ENCODE results near the gene SIRPG.

SIRPG gene

GRCh38 chr20:1627200-1627550, 30.4 kb downstream of the SIRPG start:
- no peaks in the 10 kb centered on the region for H3K27me3 ChIP-seq (replicated peaks)
- no peak overlapping the region for H3K27ac ChIP-seq

GRCh38 chr20:1626528-1627199, 30.9 kb downstream of the SIRPG start:
- no peaks in the 10 kb centered on the region for H3K27me3 ChIP-seq (replicated peaks)
- H3K4me3 ChIP-seq (ENCODE audit: low read depth, low read length), result no peak overlapping the region
- no peak for TF ChIP-seq CTCF (IDR thresholded peaks at IDR 0.05; ENCODE audit: low read depth, low read length, missing control alignments)
- no peak for DNase-seq
- no peak overlapping the region for H3K27ac ChIP-seq
- in situ Hi-C loops (cut with HindIII; ENCODE audit: low pct_ligation_motif_present, low sequenced_read_pairs), result no loop called here
- H3K36me3 ChIP-seq (replicated peaks), result no peaks in the 10 kb centered on the region

More at GRCh38 chr20:1627200-1627550, 30.4 kb downstream of the SIRPG start:
- Histone ChIP-seq H3K36me3 (replicated peaks) (no peaks in the 10 kb centered on the region), H3K4me3 (ENCODE audit: low read depth, low read length) (no peak overlapping the region)
- no peak for TF ChIP-seq CTCF (IDR thresholded peaks at IDR 0.05; ENCODE audit: low read depth, low read length, missing control alignments)
- DNase-seq, result no peak
- in situ Hi-C loops (cut with HindIII; ENCODE audit: low pct_ligation_motif_present, low sequenced_read_pairs), result no loop called here

GRCh38 chr20:1625083-1625690, 32.4 kb downstream of the SIRPG start:
- no peak overlapping the region for H3K27ac ChIP-seq
- in situ Hi-C loops (cut with HindIII; ENCODE audit: low pct_ligation_motif_present, low sequenced_read_pairs), result no loop called here
- no peak overlapping the region for H3K4me3 ChIP-seq (ENCODE audit: low read depth, low read length)
- no peak for TF ChIP-seq CTCF (IDR thresholded peaks at IDR 0.05; ENCODE audit: low read depth, low read length, missing control alignments)
- no peaks in the 10 kb centered on the region for H3K36me3 ChIP-seq (replicated peaks)
- H3K27me3 ChIP-seq (replicated peaks), result no peaks in the 10 kb centered on the region
- no peak for DNase-seq

- no peak for DNase-seq
- no peak overlapping the region for H3K4me3 ChIP-seq (ENCODE audit: low read depth, low read length)
- in situ Hi-C loops (cut with HindIII; ENCODE audit: low pct_ligation_motif_present, low sequenced_read_pairs), result no loop called here
- no peak for TF ChIP-seq CTCF (IDR thresholded peaks at IDR 0.05; ENCODE audit: low read depth, low read length, missing control alignments)
- H3K36me3 ChIP-seq (replicated peaks), result no peaks in the 10 kb centered on the region
- no peaks in the 10 kb centered on the region for H3K27me3 ChIP-seq (replicated peaks)
- no peak overlapping the region for H3K27ac ChIP-seq
Measured at GRCh38 chr20:1623501-1624205, 33.9 kb downstream of the SIRPG start.

- no peak for DNase-seq
- Histone ChIP-seq H3K27ac (no peak overlapping the region), H3K4me3 (ENCODE audit: low read depth, low read length) (no peak overlapping the region), H3K36me3 (replicated peaks) (no peaks in the 10 kb centered on the region), H3K27me3 (replicated peaks) (no peaks in the 10 kb centered on the region)
- in situ Hi-C loops (cut with HindIII; ENCODE audit: low pct_ligation_motif_present, low sequenced_read_pairs), result no loop called here
- TF ChIP-seq CTCF (IDR thresholded peaks at IDR 0.05; ENCODE audit: low read depth, low read length, missing control alignments), result no peak
Measured at GRCh38 chr20:1622450-1622849, 35.1 kb downstream of the SIRPG start.
